Left ventricle myocardium inferior (tissue), 1 donor: ENCODE results near the gene FAM83F. TPM values are rescaled to one million over a fixed set of nuclear protein-coding genes. Genes with fewer than 3 reads are reported as not detected.
"Not testable (repeated sequence)": the region's sequence is repeated elsewhere in the genome, so short reads cannot be mapped to it uniquely, and the experiment has no call there.

Experiments
- DNase-seq: peaks from one replicate; pipeline ENCODE4 v3.0.0-alpha.2; 2020
- H3K27ac ChIP-seq: fragments of 200-600 bp; replicated peaks from 2 replicates; pipeline ENCODE4 v1.8.0; 2021
- H3K27me3 ChIP-seq: fragments of 200-600 bp; 2 replicates; pipeline ENCODE4 v1.8.0; 2021; ENCODE audit warnings: low read depth
- H3K36me3 ChIP-seq: fragments of 200-600 bp; 2 replicates; pipeline ENCODE4 v1.8.0; 2021
- H3K4me1 ChIP-seq: fragments of 200-600 bp; 2 replicates; pipeline ENCODE4 v1.8.0; 2021
- H3K4me3 ChIP-seq: fragments of 200-600 bp; 2 replicates; pipeline ENCODE4 v1.8.0; 2021; ENCODE audit warnings: mild to moderate bottlenecking, moderate library complexity
- H3K9me3 ChIP-seq: fragments of 200-600 bp; replicated peaks from 2 replicates; pipeline ENCODE4 v1.8.0; 2021
- intact Hi-C: fragments of 100-400 bp; cut with micrococcal nuclease; formaldehyde crosslinking; loops from one replicate; pipeline ENCODE4 v1.11.0; 2022
- total RNA-seq: library from RNA; stranded (reverse); fragmentation: NEBNext Ultra II Directional; extraction: Animal tissue kit (Norgen Biotek cat#: 25700); gene quantifications from one replicate; pipeline ENCODE4 v1.2.1, GENCODE V29; 2021
- TF ChIP-seq, protein P1 (sequence below): fragments of 200-600 bp; IDR thresholded peaks from 2 replicates; pipeline ENCODE4 v1.8.0; 2021; ENCODE audit warnings: antibody characterized with exemption, mild to moderate bottlenecking, borderline replicate concordance
- donor health status: DM: no; HTN: yes; CAD: no; lungs with severe emphysema.

Gene FAM83F
- total RNA-seq, 1 donor from 2014 or later, result 4.4 TPM

DNA sequence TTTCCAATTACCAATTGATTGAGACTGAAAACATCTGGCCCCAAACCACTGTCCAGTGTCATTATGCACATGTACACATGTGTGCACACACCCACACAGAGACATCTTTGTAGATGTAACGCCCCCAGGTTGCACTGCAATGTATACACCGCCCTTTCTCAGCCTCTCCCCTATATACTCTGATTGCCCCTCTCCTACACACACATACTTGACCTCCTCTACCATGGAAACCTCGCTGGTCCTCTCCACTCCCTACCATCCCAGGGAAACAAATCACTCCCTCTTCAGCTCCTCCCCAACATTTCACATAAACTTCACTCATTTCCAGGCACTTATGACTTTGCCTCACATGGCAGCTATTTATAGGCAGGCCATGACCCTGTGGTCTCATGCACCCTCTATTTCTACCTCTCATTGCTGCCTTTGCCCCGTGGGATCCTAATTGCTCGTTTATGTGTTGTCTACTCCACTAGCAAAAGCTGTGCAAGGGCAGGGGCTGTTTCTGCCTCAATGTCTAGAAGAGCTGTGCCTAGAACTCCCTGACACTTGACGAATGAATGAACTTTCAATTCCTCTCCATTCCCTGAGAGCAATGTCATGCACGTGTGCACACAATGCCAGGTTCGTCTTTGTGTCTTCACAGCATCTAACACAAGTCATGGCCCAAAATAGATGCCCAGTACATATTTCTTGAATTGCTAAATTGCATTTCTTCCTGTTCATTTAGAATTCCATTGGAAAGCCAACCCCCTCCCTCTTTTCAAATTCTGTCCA lies 44.6 kb upstream of the FAM83F start:
- H3K4me1 ChIP-seq, result peaks cover 16% of the 10 kb centered on the region
- intact Hi-C loops, result no loop called here
- TF ChIP-seq, protein P1, sequence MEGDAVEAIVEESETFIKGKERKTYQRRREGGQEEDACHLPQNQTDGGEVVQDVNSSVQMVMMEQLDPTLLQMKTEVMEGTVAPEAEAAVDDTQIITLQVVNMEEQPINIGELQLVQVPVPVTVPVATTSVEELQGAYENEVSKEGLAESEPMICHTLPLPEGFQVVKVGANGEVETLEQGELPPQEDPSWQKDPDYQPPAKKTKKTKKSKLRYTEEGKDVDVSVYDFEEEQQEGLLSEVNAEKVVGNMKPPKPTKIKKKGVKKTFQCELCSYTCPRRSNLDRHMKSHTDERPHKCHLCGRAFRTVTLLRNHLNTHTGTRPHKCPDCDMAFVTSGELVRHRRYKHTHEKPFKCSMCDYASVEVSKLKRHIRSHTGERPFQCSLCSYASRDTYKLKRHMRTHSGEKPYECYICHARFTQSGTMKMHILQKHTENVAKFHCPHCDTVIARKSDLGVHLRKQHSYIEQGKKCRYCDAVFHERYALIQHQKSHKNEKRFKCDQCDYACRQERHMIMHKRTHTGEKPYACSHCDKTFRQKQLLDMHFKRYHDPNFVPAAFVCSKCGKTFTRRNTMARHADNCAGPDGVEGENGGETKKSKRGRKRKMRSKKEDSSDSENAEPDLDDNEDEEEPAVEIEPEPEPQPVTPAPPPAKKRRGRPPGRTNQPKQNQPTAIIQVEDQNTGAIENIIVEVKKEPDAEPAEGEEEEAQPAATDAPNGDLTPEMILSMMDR, result no peak
- H3K9me3 ChIP-seq, result no peaks in the 10 kb centered on the region
- no peak for DNase-seq
- no peak overlapping the region for H3K27ac ChIP-seq
- H3K4me3 ChIP-seq, result no peak overlapping the region
- peaks cover 13% of the 10 kb centered on the region for H3K27me3 ChIP-seq
- no peaks in the 10 kb centered on the region for H3K36me3 ChIP-seq

DNA sequence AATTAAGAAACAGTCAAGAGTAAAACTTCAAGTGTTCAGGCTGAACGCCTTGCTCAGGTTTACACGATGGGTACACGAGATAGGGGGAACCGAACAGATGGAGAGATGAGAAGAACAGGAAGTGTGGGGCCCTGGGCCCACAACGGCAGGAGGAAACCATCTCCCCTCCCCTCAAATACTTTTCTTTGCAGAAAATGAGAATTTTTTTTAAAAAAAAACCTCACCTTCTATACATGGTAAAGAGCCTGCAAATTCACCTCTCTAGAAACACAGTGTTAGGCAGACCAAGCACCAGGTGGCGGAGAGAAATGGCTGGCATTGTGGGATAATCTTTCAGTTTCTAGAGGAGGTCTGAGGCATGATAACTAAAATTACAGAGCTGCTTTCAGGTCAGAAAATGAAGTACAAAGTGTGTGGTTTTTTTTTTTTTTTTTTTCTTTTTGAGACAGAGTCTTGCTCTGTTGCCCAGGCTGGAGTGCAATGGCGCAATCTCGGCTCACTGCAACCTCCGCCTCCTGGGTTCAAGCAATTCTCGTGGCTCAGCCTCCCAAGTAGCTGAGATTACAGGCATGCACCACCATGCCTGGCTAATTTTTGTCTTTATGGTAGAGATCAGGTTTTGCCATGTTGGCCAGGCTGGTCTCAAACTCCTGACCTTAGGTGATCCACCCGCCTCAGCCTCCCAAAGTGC lies 43.0 kb upstream of the FAM83F start:
- DNase-seq, H3K9me3 ChIP-seq, H3K36me3 ChIP-seq, intact Hi-C loops, H3K4me3 ChIP-seq, H3K27ac ChIP-seq: not testable (repeated sequence)
- H3K27me3 ChIP-seq, result peaks cover 11% of the 10 kb centered on the region
- H3K4me1 ChIP-seq, result peaks cover 16% of the 10 kb centered on the region

DNA sequence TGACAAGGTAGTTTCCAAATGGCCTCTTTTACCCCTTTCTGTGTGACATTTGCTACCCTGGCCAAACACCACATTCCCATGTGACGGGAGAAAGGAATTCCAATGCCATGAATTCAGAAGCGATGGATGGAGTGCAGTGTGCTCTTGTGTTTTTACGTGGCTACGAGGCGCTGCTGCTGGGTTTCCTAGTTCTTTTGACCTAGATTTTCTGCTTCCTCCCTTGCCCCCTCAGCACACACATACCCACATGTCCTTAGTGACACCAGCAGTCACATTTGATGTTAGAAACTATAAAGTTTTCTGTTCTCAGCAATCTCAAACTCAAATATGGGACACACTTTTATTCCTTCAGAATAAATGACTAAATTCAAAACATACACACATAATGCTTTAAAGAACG lies 42.4 kb upstream of the FAM83F start:
- H3K27ac ChIP-seq, result no peak overlapping the region
- no peaks in the 10 kb centered on the region for H3K36me3 ChIP-seq
- H3K4me3 ChIP-seq, result no peak overlapping the region
- no peaks in the 10 kb centered on the region for H3K9me3 ChIP-seq
- H3K4me1 ChIP-seq, result peaks cover 13% of the 10 kb centered on the region
- intact Hi-C loops, result no loop called here
- TF ChIP-seq, protein P1, result no peak
- DNase-seq, result no peak
- H3K27me3 ChIP-seq, result peaks cover 11% of the 10 kb centered on the region

DNA sequence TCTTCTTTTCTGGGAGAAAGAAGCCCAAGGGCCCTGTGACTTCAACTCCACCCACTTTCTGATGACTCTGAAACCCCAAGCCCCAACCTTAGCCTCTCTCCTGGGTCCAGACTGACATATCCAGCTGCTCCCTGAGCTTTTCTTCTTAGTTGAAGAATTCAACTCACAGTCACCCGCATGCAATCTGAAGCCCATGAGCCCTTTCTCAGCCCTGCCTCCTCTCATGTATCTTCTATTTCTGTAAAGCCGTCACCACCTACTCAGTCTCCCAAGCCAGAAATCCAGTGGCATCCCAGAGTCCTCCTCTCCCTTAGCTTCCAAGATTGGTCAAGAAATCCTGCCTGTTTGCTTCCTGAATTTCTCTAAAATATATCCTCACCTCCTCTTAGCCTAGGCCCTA lies 41.7 kb upstream of the FAM83F start:
- Histone ChIP-seq H3K9me3 (no peaks in the 10 kb centered on the region), H3K27me3 (peaks cover 11% of the 10 kb centered on the region), H3K36me3 (no peaks in the 10 kb centered on the region), H3K4me3 (no peak overlapping the region), H3K27ac (no peak overlapping the region), H3K4me1 (peaks cover 13% of the 10 kb centered on the region)
- intact Hi-C loops, result no loop called here
- DNase-seq, result no peak
- TF ChIP-seq, protein P1, result no peak

DNA sequence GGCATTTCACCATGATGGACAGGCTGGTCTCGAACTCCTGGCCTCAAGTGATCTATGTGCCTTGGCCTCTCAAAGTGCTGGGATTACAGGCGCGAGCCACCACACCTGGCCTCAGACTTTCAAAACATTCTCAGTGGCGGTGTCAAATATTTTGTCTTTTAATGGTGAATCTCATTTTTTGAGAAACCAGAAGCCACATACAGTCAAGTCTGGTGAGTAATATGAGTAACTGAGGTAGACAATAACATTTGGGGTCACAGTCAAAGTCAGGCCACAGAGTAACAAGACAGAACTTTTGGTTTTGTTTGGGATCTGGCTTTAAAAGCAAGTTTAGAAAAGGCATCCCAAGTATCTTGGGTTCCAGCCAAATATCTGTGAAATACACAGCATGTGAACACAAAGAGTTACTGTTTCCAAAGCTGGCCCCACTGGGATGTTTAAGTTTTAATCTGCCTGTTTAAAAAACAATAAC lies 40.1 kb upstream of the FAM83F start:
- TF ChIP-seq, protein P1, result no peak
- Histone ChIP-seq H3K9me3 (no peaks in the 10 kb centered on the region), H3K4me3 (no peak overlapping the region), H3K27me3 (peaks cover 11% of the 10 kb centered on the region), H3K27ac (peak overlapping the region; percentile 16), H3K36me3 (no peaks in the 10 kb centered on the region), H3K4me1 (peaks cover 16% of the 10 kb centered on the region)
- no peak for DNase-seq
- intact Hi-C loops, result no loop called here

DNA sequence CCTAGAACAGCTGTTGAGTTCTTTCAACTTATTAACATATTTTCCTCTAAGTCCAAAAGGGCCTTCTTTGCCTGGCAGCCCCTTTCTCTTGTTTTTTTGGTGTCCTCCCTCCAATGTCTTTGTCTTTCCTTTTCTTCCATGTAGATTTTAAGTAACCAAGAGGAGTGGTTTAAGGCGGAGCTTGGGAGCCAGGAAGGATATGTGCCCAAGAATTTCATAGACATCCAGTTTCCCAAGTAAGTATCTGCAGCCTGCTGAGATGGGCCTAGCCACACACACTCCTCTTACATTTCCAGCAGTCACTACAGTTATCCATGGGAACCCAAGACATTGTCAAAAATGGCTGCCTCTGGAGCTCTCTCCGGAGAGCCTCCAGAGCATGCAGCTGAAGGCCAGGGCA lies 39.1 kb upstream of the FAM83F start:
- H3K27ac ChIP-seq, result no peak overlapping the region
- H3K4me3 ChIP-seq, result no peak overlapping the region
- H3K36me3 ChIP-seq, result no peaks in the 10 kb centered on the region
- TF ChIP-seq, protein P1, result no peak
- H3K27me3 ChIP-seq, result peaks cover 5% of the 10 kb centered on the region
- peaks cover 16% of the 10 kb centered on the region for H3K4me1 ChIP-seq
- no peak for DNase-seq
- H3K9me3 ChIP-seq, result no peaks in the 10 kb centered on the region
- intact Hi-C loops, result no loop called here
